Fibroblast of skin of right quadriceps (primary cell): Measurements from ENCODE around the gene TMEM151A.
"Not testable (repeated sequence)": the region's sequence is repeated elsewhere in the genome, so short reads cannot be mapped to it uniquely, and the experiment has no call there.

ENCODE experiments used
- DNase-seq: peaks from one replicate; pipeline ENCODE4 v3.0.0-alpha.2; 2013

Gene TMEM151A

GRCh38 chr11:66291706-66292542 lies at the start of gene TMEM151A:
Gene TMEM151A (plus strand): TSS chr11:66291894. CDS start chr11:66292014, 120 bp downstream.
- DNase-seq: no peak

- no peak for DNase-seq
Measured at GRCh38 chr11:66242095-66242765, 49.5 kb upstream of the TMEM151A start.

- DNase-seq: no peak
Measured at GRCh38 chr11:66243782-66244535, 47.7 kb upstream of the TMEM151A start.

- no peak for DNase-seq
Measured at GRCh38 chr11:66247295-66247694, 44.4 kb upstream of the TMEM151A start.

GRCh38 chr11:66247801-66248200 lies 43.9 kb upstream of the TMEM151A start:
- no peak for DNase-seq

- DNase-seq: no peak
Measured at GRCh38 chr11:66248903-66249302, 42.8 kb upstream of the TMEM151A start.

- no peak for DNase-seq
Measured at GRCh38 chr11:66251809-66252208, 39.9 kb upstream of the TMEM151A start.

GRCh38 chr11:66253081-66253480 lies 38.6 kb upstream of the TMEM151A start:
- not testable (repeated sequence) for DNase-seq

GRCh38 chr11:66258473-66258893 lies 33.2 kb upstream of the TMEM151A start:
- no peak for DNase-seq

GRCh38 chr11:66259225-66259624 lies 32.5 kb upstream of the TMEM151A start:
- no peak for DNase-seq

GRCh38 chr11:66259956-66260355 lies 31.7 kb upstream of the TMEM151A start:
- no peak for DNase-seq

- no peak for DNase-seq
Measured at GRCh38 chr11:66261578-66261977, 30.1 kb upstream of the TMEM151A start.

GRCh38 chr11:66262191-66262590 lies 29.5 kb upstream of the TMEM151A start:
- no peak for DNase-seq

- DNase-seq: no peak
Measured at GRCh38 chr11:66262696-66263095, 29.0 kb upstream of the TMEM151A start.

- DNase-seq: no peak
Measured at GRCh38 chr11:66263231-66263630, 28.5 kb upstream of the TMEM151A start.

- DNase-seq: no peak
Measured at GRCh38 chr11:66263785-66264184, 27.9 kb upstream of the TMEM151A start.

GRCh38 chr11:66264383-66264782 lies 27.3 kb upstream of the TMEM151A start:
- no peak for DNase-seq

- no peak for DNase-seq
Measured at GRCh38 chr11:66264914-66265313, 26.8 kb upstream of the TMEM151A start.

- no peak for DNase-seq
Measured at GRCh38 chr11:66265531-66266377, 25.9 kb upstream of the TMEM151A start.

GRCh38 chr11:66266378-66267038 lies 25.2 kb upstream of the TMEM151A start:
- no peak for DNase-seq

GRCh38 chr11:66267039-66267378 lies 24.7 kb upstream of the TMEM151A start:
- DNase-seq: no peak
